BE2C (cell line): Measurements from ENCODE around the gene APBB1IP.

Source experiments
- DNase-seq: peaks from one replicate; pipeline ENCODE4 v3.0.0-alpha.2; 2020
- H3K27me3 ChIP-seq: fragments of 250-450 bp; sonication (Bioruptor Pico); 2 replicates; pipeline ENCODE4 v1.5.1; 2020; ENCODE audit warnings: mild to moderate bottlenecking
- H3K36me3 ChIP-seq: fragments of 250-450 bp; sonication (Bioruptor Pico); 2 replicates; pipeline ENCODE4 v1.5.1; 2020; ENCODE audit warnings: mild to moderate bottlenecking
- H3K4me1 ChIP-seq: fragments of 250-450 bp; sonication (Bioruptor Pico); 2 replicates; pipeline ENCODE4 v1.5.1; 2020
- H3K4me3 ChIP-seq: 2 replicates; pipeline ENCODE4 v1.5.1; 2011; ENCODE audit warnings: low read depth, low read length
- H3K9me3 ChIP-seq: fragments of 250-450 bp; sonication (Bioruptor Pico); 2 replicates; pipeline ENCODE4 v1.5.1; 2020
- CTCF ChIP-seq: IDR thresholded peaks from 2 replicates; pipeline ENCODE4 v1.5.1; 2012; ENCODE audit warnings: mild to moderate bottlenecking, low read depth, low read length

Gene APBB1IP

GRCh38 chr10:26448706-26449435 is 10.7 kb downstream of the APBB1IP start:
- no peaks in the 10 kb centered on the region for H3K27me3 ChIP-seq
- no peak for DNase-seq
- no peaks in the 10 kb centered on the region for H3K36me3 ChIP-seq
- H3K4me3 ChIP-seq: no peak overlapping the region
- no peaks in the 10 kb centered on the region for H3K9me3 ChIP-seq
- H3K4me1 ChIP-seq: no peaks in the 10 kb centered on the region
- TF ChIP-seq CTCF: no peak

- H3K4me3 ChIP-seq: no peak overlapping the region
- no peaks in the 10 kb centered on the region for H3K4me1 ChIP-seq
- H3K9me3 ChIP-seq: no peaks in the 10 kb centered on the region
- no peaks in the 10 kb centered on the region for H3K36me3 ChIP-seq
- DNase-seq: no peak
- no peaks in the 10 kb centered on the region for H3K27me3 ChIP-seq
- no peak for TF ChIP-seq CTCF
Measured at GRCh38 chr10:26449726-26450125, 11.6 kb downstream of the APBB1IP start.

- TF ChIP-seq CTCF: no peak
- Histone ChIP-seq H3K27me3 (no peaks in the 10 kb centered on the region), H3K9me3 (no peaks in the 10 kb centered on the region), H3K36me3 (no peaks in the 10 kb centered on the region), H3K4me1 (no peaks in the 10 kb centered on the region), H3K4me3 (no peak overlapping the region)
- no peak for DNase-seq
Measured at GRCh38 chr10:26451903-26452302, 13.8 kb downstream of the APBB1IP start.

- TF ChIP-seq CTCF: no peak
- DNase-seq: no peak
- H3K27me3 ChIP-seq: no peaks in the 10 kb centered on the region
- no peaks in the 10 kb centered on the region for H3K36me3 ChIP-seq
- no peaks in the 10 kb centered on the region for H3K4me1 ChIP-seq
- no peak overlapping the region for H3K4me3 ChIP-seq
- H3K9me3 ChIP-seq: no peaks in the 10 kb centered on the region
Measured at GRCh38 chr10:26453850-26454249, 15.7 kb downstream of the APBB1IP start.

GRCh38 chr10:26454891-26455290 is 16.8 kb downstream of the APBB1IP start:
- no peaks in the 10 kb centered on the region for H3K36me3 ChIP-seq
- no peak for DNase-seq
- no peak overlapping the region for H3K4me3 ChIP-seq
- no peaks in the 10 kb centered on the region for H3K9me3 ChIP-seq
- no peaks in the 10 kb centered on the region for H3K4me1 ChIP-seq
- H3K27me3 ChIP-seq: no peaks in the 10 kb centered on the region
- TF ChIP-seq CTCF: no peak

- Histone ChIP-seq H3K27me3 (no peaks in the 10 kb centered on the region), H3K36me3 (no peaks in the 10 kb centered on the region), H3K4me3 (no peak overlapping the region), H3K9me3 (no peaks in the 10 kb centered on the region), H3K4me1 (no peaks in the 10 kb centered on the region)
- DNase-seq: no peak
- TF ChIP-seq CTCF: no peak
Measured at GRCh38 chr10:26455567-26456315, 17.6 kb downstream of the APBB1IP start.
